A673 (cell line): ENCODE results near the gene RAB25.

Experiments used
- CTCF ChIP-seq: fragments of 300-800, 200-600 bp; sonication (generic); conservative IDR thresholded peaks from 2 replicates; pipeline ENCODE4 v1.5.1; 2017; ENCODE audit warnings: low read depth, mild to moderate bottlenecking, antibody characterized with exemption, low read length, moderate library complexity, mixed read lengths
- EZH2 ChIP-seq: fragments of 200-600 bp; sonication (generic); IDR thresholded peaks from 2 replicates; pipeline ENCODE4 v1.6.1; 2017; ENCODE audit warnings: borderline replicate concordance, low read depth, mild to moderate bottlenecking, mixed read lengths, antibody characterized with exemption, low read length; ENCODE audit not compliant: poor library complexity, severe bottlenecking

GRCh38 chr1:156019946-156020292 lies 41.0 kb upstream of the RAB25 start:
- TF ChIP-seq EZH2 (no peak), CTCF (no peak)
